LNCaP clone FGC (cell line): ENCODE data around the gene FCN1.

Experiments used
- DNase-seq: peaks from one replicate; pipeline ENCODE4 v3.0.0-alpha.2; 2011; ENCODE audit warnings: low read depth
- H3K4me3 ChIP-seq: 2 replicates; pipeline ENCODE4 v1.5.1; 2011; ENCODE audit warnings: mild to moderate bottlenecking, low read depth, low read length, control low read depth
- CTCF ChIP-seq: IDR thresholded peaks from 2 replicates; pipeline ENCODE4 v1.5.1; 2012; ENCODE audit warnings: mild to moderate bottlenecking; ENCODE audit not compliant: control insufficient read depth, insufficient read depth; ENCODE audit errors: extremely low read depth

Gene FCN1

DNA sequence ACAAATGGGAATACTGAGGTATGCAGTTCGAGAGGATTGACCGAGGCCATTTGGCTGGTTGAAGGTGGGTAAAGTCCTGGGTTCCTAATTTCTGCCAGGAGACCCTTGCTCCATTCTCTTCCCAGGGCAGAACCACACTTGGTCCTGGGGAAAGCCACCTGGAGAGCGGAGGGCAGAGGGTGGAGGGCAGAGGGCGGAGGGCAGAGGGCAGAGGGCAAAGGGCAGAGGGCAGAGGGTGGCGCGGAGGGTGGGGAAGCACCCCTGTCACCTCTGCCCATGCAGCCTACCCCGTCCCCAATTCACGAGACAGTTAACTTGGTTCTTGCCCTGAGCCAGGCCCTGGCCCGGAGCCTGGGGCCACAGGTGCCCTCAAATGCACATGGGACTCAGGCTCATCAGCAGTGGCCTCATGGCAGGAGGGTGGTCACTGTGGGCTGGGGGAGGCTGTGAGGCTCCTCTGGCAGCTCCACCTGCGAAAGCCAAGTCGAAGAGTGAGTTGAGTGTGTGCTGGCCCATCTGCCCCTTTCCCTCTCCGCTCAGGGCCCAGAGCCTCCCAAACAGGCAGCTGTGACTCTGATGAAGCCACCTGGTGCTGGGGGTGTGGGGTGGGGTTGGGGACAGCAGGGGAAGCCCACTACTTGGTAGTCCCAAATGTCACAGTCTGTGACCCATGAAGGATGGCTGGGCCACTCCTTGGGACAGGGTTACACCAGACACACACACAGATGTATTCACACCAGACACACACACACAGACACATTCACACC lies 28.0 kb upstream of the FCN1 start:
- no peak for TF ChIP-seq CTCF
- DNase-seq = no peak
- no peak overlapping the region for H3K4me3 ChIP-seq

DNA sequence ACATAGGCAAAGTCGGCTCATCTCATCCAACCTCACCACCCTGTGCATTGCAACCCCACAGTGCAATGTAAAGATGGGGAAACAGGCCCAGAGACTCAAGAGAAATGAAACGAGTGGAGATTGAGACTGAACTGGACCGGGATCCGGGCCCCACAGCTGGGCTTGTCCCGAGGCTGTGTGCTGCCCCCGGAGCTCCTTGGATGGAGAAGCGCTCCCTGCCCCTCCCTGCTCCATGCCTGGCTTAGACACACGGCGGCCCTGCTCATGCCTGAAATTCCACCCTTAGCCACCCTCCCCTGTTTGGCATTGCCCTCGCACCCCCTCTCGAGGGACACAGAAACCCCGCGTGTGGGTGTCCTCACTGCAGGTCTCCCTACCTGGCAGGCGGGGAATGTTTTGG lies 27.2 kb upstream of the FCN1 start:
- H3K4me3 ChIP-seq = no peak overlapping the region
- DNase-seq = no peak

GRCh38 chr9:134944351-134944802 lies 26.7 kb upstream of the FCN1 start:
- TF ChIP-seq CTCF = no peak
- DNase-seq = no peak
- H3K4me3 ChIP-seq = no peak overlapping the region

More for the DNA sequence above, 27.2 kb upstream of the FCN1 start:
- no peak for TF ChIP-seq CTCF

DNA sequence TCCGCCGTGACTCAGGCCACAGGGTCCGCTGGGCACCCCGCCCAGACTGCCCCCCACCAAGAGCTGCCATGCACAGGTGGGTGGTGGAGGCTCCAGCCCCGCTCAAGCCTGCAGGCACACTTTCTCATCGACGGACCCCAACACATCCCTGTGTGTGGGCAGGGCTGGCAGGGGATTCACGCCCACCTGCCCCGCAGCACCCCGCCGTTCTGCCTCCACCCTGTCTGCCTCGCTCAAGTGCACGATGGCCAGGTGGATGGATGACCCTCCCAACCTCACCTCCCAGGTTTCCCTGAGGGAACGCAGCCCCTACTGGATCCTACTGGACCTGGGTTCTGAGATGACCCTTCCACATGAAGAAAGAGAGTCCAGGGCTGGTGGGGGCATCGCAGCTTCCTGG lies 26.1 kb upstream of the FCN1 start:
- H3K4me3 ChIP-seq = no peak overlapping the region
- no peak for DNase-seq
- no peak for TF ChIP-seq CTCF

DNA sequence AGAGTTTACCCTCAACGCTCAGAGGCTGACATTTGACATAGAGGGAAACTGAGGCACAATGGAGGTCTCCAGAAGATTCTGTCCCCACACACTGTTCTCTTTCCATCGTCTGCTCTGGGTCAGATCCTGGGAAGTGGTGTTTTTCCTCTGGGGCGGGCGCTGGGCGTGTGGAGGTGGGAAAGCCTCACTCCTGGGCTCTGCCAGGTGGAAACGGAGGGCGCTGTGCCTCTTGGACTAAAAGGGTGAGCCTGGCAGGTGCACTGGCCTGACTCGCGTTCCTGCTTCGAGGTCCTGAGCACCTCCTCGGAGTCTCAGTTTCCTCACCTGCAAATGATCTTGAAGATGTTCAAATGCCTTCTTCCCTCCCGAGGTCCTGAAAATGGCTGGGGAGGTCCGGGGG lies 25.7 kb upstream of the FCN1 start:
- no peak for TF ChIP-seq CTCF
- no peak overlapping the region for H3K4me3 ChIP-seq

DNA sequence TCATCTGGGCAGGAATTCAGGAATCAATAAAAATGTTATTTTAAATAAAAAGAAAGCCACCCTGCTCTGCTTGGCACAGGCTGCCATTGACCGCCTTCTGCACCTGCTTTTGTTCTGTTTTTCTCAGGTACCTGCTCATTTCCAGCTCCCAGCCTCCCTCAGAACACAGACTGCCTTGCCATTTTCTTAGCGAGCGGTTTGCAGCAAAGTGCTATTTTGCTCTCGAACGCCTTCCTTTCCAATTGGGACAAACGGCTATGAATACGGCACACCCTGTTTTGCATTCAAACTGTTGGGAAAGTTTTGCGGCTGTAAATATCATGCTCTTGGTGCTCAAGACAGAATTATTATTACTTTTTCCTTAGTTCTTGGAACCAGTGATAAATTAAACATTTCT lies 25.1 kb upstream of the FCN1 start:
- H3K4me3 ChIP-seq = no peak overlapping the region
- TF ChIP-seq CTCF = no peak
- no peak for DNase-seq

More for the DNA sequence above, 25.7 kb upstream of the FCN1 start:
- DNase-seq = no peak
